HepG2 (cell line): Measurements from ENCODE around the gene STEAP2. TPM values are rescaled to one million over a fixed set of nuclear protein-coding genes. Genes with fewer than 3 reads are reported as not detected.
A peak's percentile ranks its signal among the peaks of the same experiment; 100 is the strongest.

Source experiments
- ATAC-seq: fragments of 200-7000 bp; cut with Tn5 transposase; 3 replicates; pipeline ENCODE4 v1.9.1; 2020; ENCODE audit warnings: mild to moderate bottlenecking, moderate library complexity
- BruUV-seq: library from RNA; stranded (reverse); fragments of 400-500 nt; replicated peaks from 2 replicates; lab custom pipeline; 2021; lab: Mats Ljungman, UMichigan
- CTCF ChIA-PET: fragments of 300-600 bp; formaldehyde crosslinking; extraction: SDS; loops from one replicate; lab custom pipeline; 2021; ENCODE audit warnings: low total read pairs, inconsistent platforms, low intra/inter-chr PET ratio; lab: Yijun Ruan, JAX
- POLR2A ChIA-PET: fragments of 350-600 bp; sonication (Branson Sonifier 250); formaldehyde crosslinking; loops from one replicate; lab custom pipeline; 2020; ENCODE audit warnings: antibody characterized with exemption, inconsistent platforms; lab: Yijun Ruan, JAX
- DNase-seq: peaks from one replicate; pipeline ENCODE4 v3.0.0-alpha.2; 2015; ENCODE audit warnings: low spot score
- FAIRE-seq: peaks from 3 replicates; lab custom pipeline; 2011; peaks lifted over from hg19 to GRCh38; lab: Jason Lieb, UNC
- H2AFZ ChIP-seq: one replicate; pipeline ENCODE4 v1.6.1; 2011; ENCODE audit warnings: low read length, inconsistent platforms
- H3K27ac ChIP-seq: fragments of 300-600 bp; 3 replicates; pipeline ENCODE4 v1.8.0; 2011; ENCODE audit warnings: mixed run types, mild to moderate bottlenecking, mixed read lengths, low read length, inconsistent platforms; ENCODE audit not compliant: insufficient read depth; ENCODE audit errors: extremely low read length
- H3K27me3 ChIP-seq, 2 experiments: fragments of 200-600 bp in 1 of 2; 2 replicates in 1 of 2; 3 replicates in 1 of 2; pipeline versions ENCODE4 v1.6.0 to v1.8.0; 2011; ENCODE audit warnings: low read length in 2 of 2, mild to moderate bottlenecking in 2 of 2, moderate library complexity in 2 of 2, inconsistent platforms in 1 of 2; ENCODE audit not compliant: insufficient read depth in 2 of 2, control insufficient read depth in 1 of 2
- H3K36me3 ChIP-seq, 2 experiments: fragments of 200-600 bp in 1 of 2; replicated peaks in 1 of 2; 2 replicates in 1 of 2; 3 replicates in 1 of 2; pipeline versions ENCODE4 v1.5.1 to v1.8.0; 2011; ENCODE audit warnings: low read length in 2 of 2, inconsistent platforms in 1 of 2; ENCODE audit not compliant: insufficient read depth in 2 of 2, control insufficient read depth in 1 of 2
- H3K4me1 ChIP-seq: 2 replicates; pipeline ENCODE4 v1.5.1; 2012; ENCODE audit warnings: low read length, inconsistent platforms; ENCODE audit not compliant: insufficient read depth
- H3K4me2 ChIP-seq: 2 replicates; pipeline ENCODE4 v1.6.0; 2011; ENCODE audit warnings: low read depth, low read length, inconsistent platforms
- H3K4me3 ChIP-seq, 3 experiments: fragments of 200-600 bp in 1 of 3; sonication (generic), shearing (Covaris generic) in 1 of 3; replicated peaks in 1 of 3; 2 replicates each; pipeline ENCODE4 v1.5.1; 2011 to 2016; ENCODE audit warnings: low read length in 3 of 3, inconsistent platforms in 2 of 3, low read depth in 2 of 3, mild to moderate bottlenecking in 2 of 3, control low read depth in 1 of 3, mixed read lengths in 1 of 3; ENCODE audit not compliant: insufficient read depth in 1 of 3
- H3K79me2 ChIP-seq: one replicate; pipeline ENCODE4 v1.6.1; 2011; ENCODE audit warnings: low read length, inconsistent platforms; ENCODE audit not compliant: insufficient read depth
- H3K9ac ChIP-seq: 2 replicates; pipeline ENCODE4 v1.6.0; 2011; ENCODE audit warnings: mild to moderate bottlenecking, low read depth, low read length, inconsistent platforms; ENCODE audit not compliant: insufficient read depth
- H3K9me3 ChIP-seq: 2 replicates; pipeline ENCODE4 v1.5.1; 2012; ENCODE audit warnings: mild to moderate bottlenecking, low read length
- H4K20me1 ChIP-seq: 2 replicates; pipeline ENCODE4 v1.6.0; 2011; ENCODE audit warnings: inconsistent platforms, mild to moderate bottlenecking, low read length, moderate library complexity; ENCODE audit not compliant: insufficient read depth
- ETV6 ChIP-seq: sonication (generic); formaldehyde crosslinking; conservative IDR thresholded peaks from 2 replicates; pipeline ENCODE4 v1.4.0; 2020; ENCODE audit warnings: missing genetic modification reagents
- HNF4A ChIP-seq: sonication (generic); formaldehyde crosslinking; IDR thresholded peaks from 2 replicates; pipeline ENCODE4 v1.4.0; 2020; ENCODE audit warnings: missing genetic modification reagents
- NAIF1 ChIP-seq: sonication (generic); formaldehyde crosslinking; IDR thresholded peaks from 2 replicates; pipeline ENCODE4 v1.5.0; 2020; ENCODE audit warnings: mild to moderate bottlenecking, missing genetic modification reagents, borderline replicate concordance
- POLR2A ChIP-seq, 2 experiments: IDR thresholded peaks; 2 replicates each; pipeline ENCODE4 v1.6.1; 2011; ENCODE audit warnings: low read depth in 2 of 2, low read length in 2 of 2, mild to moderate bottlenecking in 1 of 2, moderate library complexity in 1 of 2; ENCODE audit not compliant: insufficient read depth in 1 of 2
- RFXAP ChIP-seq: sonication (generic); formaldehyde crosslinking; IDR thresholded peaks from 2 replicates; pipeline ENCODE4 v1.4.0; 2020; ENCODE audit warnings: missing genetic modification reagents, borderline replicate concordance
- SP4 ChIP-seq: sonication (generic); formaldehyde crosslinking; IDR thresholded peaks from 2 replicates; pipeline ENCODE4 v1.8.1; 2023; ENCODE audit warnings: mild to moderate bottlenecking, missing genetic modification reagents
- ZNF30 ChIP-seq: sonication (generic); formaldehyde crosslinking; IDR thresholded peaks from 2 replicates; pipeline ENCODE4 v1.5.0; 2020; ENCODE audit warnings: mild to moderate bottlenecking, missing genetic modification reagents
- ZNF672 ChIP-seq: sonication (generic); formaldehyde crosslinking; IDR thresholded peaks from 2 replicates; pipeline ENCODE4 v1.8.1; 2022; ENCODE audit warnings: missing genetic modification reagents
- ZNF772 ChIP-seq: sonication (generic); formaldehyde crosslinking; IDR thresholded peaks from 2 replicates; pipeline ENCODE4 v1.5.0; 2020; ENCODE audit warnings: mild to moderate bottlenecking, missing genetic modification reagents
- WGBS: methylation state at CpG from one replicate; pipeline ENCODE4 v1.1.6; 2017; ENCODE audit warnings: low lambda C conversion rate; 5-methylcytosine and 5-hydroxymethylcytosine counted together
- in situ Hi-C: cut with HindIII; loops from 2 replicates; pipeline ENCODE4 v1.10.0; 2017; ENCODE audit warnings: low pct_unique_long_range_greater_than_20kb; ENCODE audit not compliant: extremely low pct_ligation_motif_present
- intact Hi-C: fragments of 100-400 bp; cut with micrococcal nuclease; formaldehyde crosslinking; loops from one replicate; pipeline ENCODE4 v1.10.0; 2022; ENCODE audit not compliant: unreplicated experiment
- polyA plus RNA-seq, 8 experiments: library from polyadenylated mRNA; depleted of rRNA in 3 of 8; stranded (reverse) in 7 of 8; unstranded in 1 of 8; fragments of >200 nt; fragmentation: Illumina TruSeq in 4 of 8; extraction: Trizol in 4 of 8; gene quantifications; 2 replicates each; pipeline versions ENCODE4 v1.2.1 to v1.2.3, GENCODE V29; 2011 to 2016; ENCODE audit warnings: low read depth in 4 of 8, missing spikeins in 1 of 8, mixed read lengths in 1 of 8; ENCODE audit not compliant: insufficient read depth in 1 of 8
- total RNA-seq, 5 experiments: library from RNA; depleted of rRNA; stranded (reverse); fragments of >200 nt; fragmentation: Illumina TruSeq; extraction: Trizol; gene quantifications; 2 replicates each; pipeline ENCODE4 v1.2.3, GENCODE V29; 2016; ENCODE audit warnings: low read depth in 1 of 5
- TF ChIP-seq, protein P1 (sequence below): IDR thresholded peaks from 2 replicates; pipeline ENCODE4 v1.6.1; 2012; ENCODE audit warnings: low read length, improper control_type of control experiment
- TF ChIP-seq, protein P2 (sequence below): sonication (generic); formaldehyde crosslinking; IDR thresholded peaks from 2 replicates; pipeline ENCODE4 v1.4.0; 2020; ENCODE audit warnings: mild to moderate bottlenecking, missing genetic modification reagents
- TF ChIP-seq, protein P3 (sequence below): IDR thresholded peaks from 2 replicates; pipeline ENCODE4 v1.6.1; 2018; ENCODE audit warnings: missing genetic modification reagents, mild to moderate bottlenecking, missing compliant biosample characterization
- TF ChIP-seq, protein P4 (sequence below), 2 experiments: sonication (generic) in 1 of 2; formaldehyde crosslinking in 1 of 2; IDR thresholded peaks; 2 replicates each; pipeline versions ENCODE4 v1.6.1 to v1.9.0; 2014 to 2022; ENCODE audit warnings: antibody characterized with exemption in 1 of 2, borderline replicate concordance in 1 of 2, inconsistent platforms in 1 of 2, low read depth in 1 of 2, missing genetic modification reagents in 1 of 2

STEAP2 gene
- total and polyA plus RNA-seq, 2 of the 13 experiments (the other 11 are each of a cell fraction or from before 2014, with no cell fraction given), result 4.3 to 4.4 TPM

DNA sequence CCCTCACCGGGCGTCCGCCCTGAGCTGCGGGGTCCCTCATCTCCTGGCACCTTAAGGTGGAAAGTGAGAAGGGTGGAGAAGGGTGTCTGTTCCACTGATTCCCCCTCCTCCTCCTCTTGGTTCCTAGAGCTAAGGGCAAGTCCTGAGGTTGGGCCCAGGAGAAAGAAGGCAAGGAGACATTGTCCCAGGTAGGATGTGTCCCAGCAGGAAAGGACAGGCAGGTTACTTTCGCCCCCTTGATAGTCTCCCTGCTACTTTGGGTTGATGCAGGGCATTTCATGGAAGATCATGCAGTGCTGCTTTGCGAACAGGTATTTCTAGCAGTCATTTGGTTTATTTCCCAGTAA is 582 bp downstream of the STEAP2 start:
- Histone ChIP-seq H3K79me2 (peaks cover 3% of the 10 kb centered on the region), H3K27me3 (peaks cover 0 to 5% of the 10 kb centered on the region in 2 experiments; a peak in 1 of 5 replicates), H3K4me3 (peak overlapping the region; percentile 65 to 87 (median 83)), H3K9me3 (no peaks in the 10 kb centered on the region), H3K9ac (peak overlapping the region; percentile 82), H3K4me2 (peak overlapping the region; percentile 87), H4K20me1 (no peaks in the 10 kb centered on the region), H2AFZ (peak overlapping the region; percentile 62), H3K27ac (peak overlapping the region; percentile 94), H3K4me1 (peaks cover 30% of the 10 kb centered on the region), H3K36me3 (no peaks in the 10 kb centered on the region)
- peak; percentile 19 for ATAC-seq
- WGBS, result 2% methylated on average over 6 of the region's 6 CpGs
- intact Hi-C loops (no loop called here), in situ Hi-C loops (no loop called here)
- no peak for FAIRE-seq
- CTCF ChIA-PET, result interaction anchor here (2.2 kb wide), 1 partner anchor 58 kb away, joined by 20 read pairs; the partner anchor contains the start of gene STEAP1
- POLR2A ChIA-PET, result interaction anchor here (1.2 to 3.1 kb wide), 15 partner anchors 16 to 208 kb away, joined by 4 to 65 read pairs (median 7); partner anchors contain the start of genes CLDN12, GTPBP10 and STEAP1
- no peak for DNase-seq
- no TSS peak for BruUV-seq
- TF ChIP-seq, protein P1, sequence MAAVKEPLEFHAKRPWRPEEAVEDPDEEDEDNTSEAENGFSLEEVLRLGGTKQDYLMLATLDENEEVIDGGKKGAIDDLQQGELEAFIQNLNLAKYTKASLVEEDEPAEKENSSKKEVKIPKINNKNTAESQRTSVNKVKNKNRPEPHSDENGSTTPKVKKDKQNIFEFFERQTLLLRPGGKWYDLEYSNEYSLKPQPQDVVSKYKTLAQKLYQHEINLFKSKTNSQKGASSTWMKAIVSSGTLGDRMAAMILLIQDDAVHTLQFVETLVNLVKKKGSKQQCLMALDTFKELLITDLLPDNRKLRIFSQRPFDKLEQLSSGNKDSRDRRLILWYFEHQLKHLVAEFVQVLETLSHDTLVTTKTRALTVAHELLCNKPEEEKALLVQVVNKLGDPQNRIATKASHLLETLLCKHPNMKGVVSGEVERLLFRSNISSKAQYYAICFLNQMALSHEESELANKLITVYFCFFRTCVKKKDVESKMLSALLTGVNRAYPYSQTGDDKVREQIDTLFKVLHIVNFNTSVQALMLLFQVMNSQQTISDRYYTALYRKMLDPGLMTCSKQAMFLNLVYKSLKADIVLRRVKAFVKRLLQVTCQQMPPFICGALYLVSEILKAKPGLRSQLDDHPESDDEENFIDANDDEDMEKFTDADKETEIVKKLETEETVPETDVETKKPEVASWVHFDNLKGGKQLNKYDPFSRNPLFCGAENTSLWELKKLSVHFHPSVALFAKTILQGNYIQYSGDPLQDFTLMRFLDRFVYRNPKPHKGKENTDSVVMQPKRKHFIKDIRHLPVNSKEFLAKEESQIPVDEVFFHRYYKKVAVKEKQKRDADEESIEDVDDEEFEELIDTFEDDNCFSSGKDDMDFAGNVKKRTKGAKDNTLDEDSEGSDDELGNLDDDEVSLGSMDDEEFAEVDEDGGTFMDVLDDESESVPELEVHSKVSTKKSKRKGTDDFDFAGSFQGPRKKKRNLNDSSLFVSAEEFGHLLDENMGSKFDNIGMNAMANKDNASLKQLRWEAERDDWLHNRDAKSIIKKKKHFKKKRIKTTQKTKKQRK, result no peak
- TF ChIP-seq RFXAP (CRISPR knock-in tag) (no peak), NAIF1 (CRISPR knock-in tag) (no peak), SP4 (CRISPR knock-in tag) (peak; percentile 13; the same call in 1 of the 2 replicates), ZNF772 (CRISPR knock-in tag) (no peak), ETV6 (CRISPR knock-in tag) (no peak), POLR2A (IDR thresholded peaks at IDR 0.05; ENCODE audit: insufficient read depth in 1 of 2, low read depth in 2 of 2, low read length in 2 of 2) (no peak), HNF4A (no peak), ZNF30 (0 out of 2 replicates have a peak, but pooled peaks have one; percentile 72), ZNF672 (CRISPR knock-in tag) (no peak)
- TF ChIP-seq, protein P2, sequence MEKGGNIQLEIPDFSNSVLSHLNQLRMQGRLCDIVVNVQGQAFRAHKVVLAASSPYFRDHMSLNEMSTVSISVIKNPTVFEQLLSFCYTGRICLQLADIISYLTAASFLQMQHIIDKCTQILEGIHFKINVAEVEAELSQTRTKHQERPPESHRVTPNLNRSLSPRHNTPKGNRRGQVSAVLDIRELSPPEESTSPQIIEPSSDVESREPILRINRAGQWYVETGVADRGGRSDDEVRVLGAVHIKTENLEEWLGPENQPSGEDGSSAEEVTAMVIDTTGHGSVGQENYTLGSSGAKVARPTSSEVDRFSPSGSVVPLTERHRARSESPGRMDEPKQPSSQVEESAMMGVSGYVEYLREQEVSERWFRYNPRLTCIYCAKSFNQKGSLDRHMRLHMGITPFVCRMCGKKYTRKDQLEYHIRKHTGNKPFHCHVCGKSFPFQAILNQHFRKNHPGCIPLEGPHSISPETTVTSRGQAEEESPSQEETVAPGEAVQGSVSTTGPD (CRISPR knock-in tag), result no peak
- TF ChIP-seq, protein P3, sequence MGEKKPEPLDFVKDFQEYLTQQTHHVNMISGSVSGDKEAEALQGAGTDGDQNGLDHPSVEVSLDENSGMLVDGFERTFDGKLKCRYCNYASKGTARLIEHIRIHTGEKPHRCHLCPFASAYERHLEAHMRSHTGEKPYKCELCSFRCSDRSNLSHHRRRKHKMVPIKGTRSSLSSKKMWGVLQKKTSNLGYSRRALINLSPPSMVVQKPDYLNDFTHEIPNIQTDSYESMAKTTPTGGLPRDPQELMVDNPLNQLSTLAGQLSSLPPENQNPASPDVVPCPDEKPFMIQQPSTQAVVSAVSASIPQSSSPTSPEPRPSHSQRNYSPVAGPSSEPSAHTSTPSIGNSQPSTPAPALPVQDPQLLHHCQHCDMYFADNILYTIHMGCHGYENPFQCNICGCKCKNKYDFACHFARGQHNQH (CRISPR knock-in tag), result no peak
- TF ChIP-seq, protein P4, sequence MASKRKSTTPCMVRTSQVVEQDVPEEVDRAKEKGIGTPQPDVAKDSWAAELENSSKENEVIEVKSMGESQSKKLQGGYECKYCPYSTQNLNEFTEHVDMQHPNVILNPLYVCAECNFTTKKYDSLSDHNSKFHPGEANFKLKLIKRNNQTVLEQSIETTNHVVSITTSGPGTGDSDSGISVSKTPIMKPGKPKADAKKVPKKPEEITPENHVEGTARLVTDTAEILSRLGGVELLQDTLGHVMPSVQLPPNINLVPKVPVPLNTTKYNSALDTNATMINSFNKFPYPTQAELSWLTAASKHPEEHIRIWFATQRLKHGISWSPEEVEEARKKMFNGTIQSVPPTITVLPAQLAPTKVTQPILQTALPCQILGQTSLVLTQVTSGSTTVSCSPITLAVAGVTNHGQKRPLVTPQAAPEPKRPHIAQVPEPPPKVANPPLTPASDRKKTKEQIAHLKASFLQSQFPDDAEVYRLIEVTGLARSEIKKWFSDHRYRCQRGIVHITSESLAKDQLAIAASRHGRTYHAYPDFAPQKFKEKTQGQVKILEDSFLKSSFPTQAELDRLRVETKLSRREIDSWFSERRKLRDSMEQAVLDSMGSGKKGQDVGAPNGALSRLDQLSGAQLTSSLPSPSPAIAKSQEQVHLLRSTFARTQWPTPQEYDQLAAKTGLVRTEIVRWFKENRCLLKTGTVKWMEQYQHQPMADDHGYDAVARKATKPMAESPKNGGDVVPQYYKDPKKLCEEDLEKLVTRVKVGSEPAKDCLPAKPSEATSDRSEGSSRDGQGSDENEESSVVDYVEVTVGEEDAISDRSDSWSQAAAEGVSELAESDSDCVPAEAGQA (IDR thresholded peaks at IDR 0.05; ENCODE audit: low read depth), result no peak
- TF ChIP-seq, protein P4 (CRISPR knock-in tag; IDR thresholded peaks at IDR 0.05; ENCODE audit: borderline replicate concordance), result no peak
